Cardiac ventricle fibroblast (primary cell): ENCODE measurements around the gene HMHB1. TPM values are rescaled to one million over a fixed set of nuclear protein-coding genes. Genes with fewer than 3 reads are reported as not detected.

Experiments used
- total RNA-seq: library from RNA; depleted of rRNA; stranded (reverse); fragments of >200 nt; gene quantifications from 2 replicates; pipeline ENCODE4 v1.2.3, GENCODE V29; 2015

The HMHB1 gene
- not detected in 2 replicates for total RNA-seq

GRCh38 chr5:143812085-143812705, at the start of gene HMHB1:
Gene HMHB1 (plus strand): TSS chr5:143812161.

